Measurements from ENCODE around the gene ZSCAN22.

ZSCAN22 gene

DNA sequence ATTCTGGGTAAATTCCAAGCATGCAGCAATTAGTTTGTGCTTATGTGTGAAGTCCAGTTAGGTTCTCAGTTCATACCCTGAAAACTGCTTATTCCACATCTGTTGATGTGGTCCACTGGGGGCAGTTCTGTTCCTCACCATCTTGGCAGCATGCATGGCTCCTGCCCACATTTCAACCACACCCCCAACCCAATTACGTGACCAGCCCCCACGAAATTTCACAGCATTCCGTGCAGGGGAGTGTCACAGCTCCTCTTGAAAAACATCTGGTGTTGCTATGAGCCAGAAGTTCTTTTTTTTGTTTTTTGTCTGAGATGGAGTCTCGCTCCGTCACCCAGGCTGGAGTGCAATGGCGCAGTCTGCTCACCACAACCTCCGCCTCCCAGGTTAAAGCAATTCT, 30.7 kb upstream of the ZSCAN22 start:
- Histone ChIP-seq H2AFZ (ENCODE audit: low read length) (no peak overlapping the region), H3K79me2 (ENCODE audit: insufficient read depth, low read length) (peaks cover 19% of the 10 kb centered on the region; the same call in 1 of the 2 replicates), H3K9me3 (ENCODE audit: insufficient read depth, low read depth, low read length) (peaks cover 7% of the 10 kb centered on the region; the same call in 1 of the 2 replicates), H3F3A (ENCODE audit: low read depth) (no peaks in the 10 kb centered on the region), H3K4me3 (ENCODE audit: low read length, poor library complexity, severe bottlenecking) (no peak overlapping the region), H4K20me1 (ENCODE audit: insufficient read depth, low read length, poor library complexity, severe bottlenecking) (no peaks in the 10 kb centered on the region), H3K4me2 (ENCODE audit: low read depth, low read length, poor library complexity, severe bottlenecking) (no peak overlapping the region), H3K36me3 (ENCODE audit: insufficient read depth, low read length) (peaks cover 76% of the 10 kb centered on the region; the same call in 1 of the 2 replicates), H3K4me1 (ENCODE audit: insufficient read depth, low read length, poor library complexity, severe bottlenecking) (no peaks in the 10 kb centered on the region), H3K27me3 (ENCODE audit: insufficient read depth, low read length, poor library complexity, severe bottlenecking) (no peaks in the 10 kb centered on the region), H3K9me2 (replicated peaks; ENCODE audit: low read depth, low read length) (no peaks in the 10 kb centered on the region), H3K9ac (ENCODE audit: low read depth, low read length, poor library complexity, severe bottlenecking) (no peak overlapping the region)
- no peak for TF ChIP-seq EZH2phosphoT487 (IDR thresholded peaks at IDR 0.05; ENCODE audit: borderline replicate concordance)
- TF ChIP-seq, protein P1, sequence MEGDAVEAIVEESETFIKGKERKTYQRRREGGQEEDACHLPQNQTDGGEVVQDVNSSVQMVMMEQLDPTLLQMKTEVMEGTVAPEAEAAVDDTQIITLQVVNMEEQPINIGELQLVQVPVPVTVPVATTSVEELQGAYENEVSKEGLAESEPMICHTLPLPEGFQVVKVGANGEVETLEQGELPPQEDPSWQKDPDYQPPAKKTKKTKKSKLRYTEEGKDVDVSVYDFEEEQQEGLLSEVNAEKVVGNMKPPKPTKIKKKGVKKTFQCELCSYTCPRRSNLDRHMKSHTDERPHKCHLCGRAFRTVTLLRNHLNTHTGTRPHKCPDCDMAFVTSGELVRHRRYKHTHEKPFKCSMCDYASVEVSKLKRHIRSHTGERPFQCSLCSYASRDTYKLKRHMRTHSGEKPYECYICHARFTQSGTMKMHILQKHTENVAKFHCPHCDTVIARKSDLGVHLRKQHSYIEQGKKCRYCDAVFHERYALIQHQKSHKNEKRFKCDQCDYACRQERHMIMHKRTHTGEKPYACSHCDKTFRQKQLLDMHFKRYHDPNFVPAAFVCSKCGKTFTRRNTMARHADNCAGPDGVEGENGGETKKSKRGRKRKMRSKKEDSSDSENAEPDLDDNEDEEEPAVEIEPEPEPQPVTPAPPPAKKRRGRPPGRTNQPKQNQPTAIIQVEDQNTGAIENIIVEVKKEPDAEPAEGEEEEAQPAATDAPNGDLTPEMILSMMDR (conservative IDR thresholded peaks at IDR 0.05; ENCODE audit: low read length), result no peak

DNA sequence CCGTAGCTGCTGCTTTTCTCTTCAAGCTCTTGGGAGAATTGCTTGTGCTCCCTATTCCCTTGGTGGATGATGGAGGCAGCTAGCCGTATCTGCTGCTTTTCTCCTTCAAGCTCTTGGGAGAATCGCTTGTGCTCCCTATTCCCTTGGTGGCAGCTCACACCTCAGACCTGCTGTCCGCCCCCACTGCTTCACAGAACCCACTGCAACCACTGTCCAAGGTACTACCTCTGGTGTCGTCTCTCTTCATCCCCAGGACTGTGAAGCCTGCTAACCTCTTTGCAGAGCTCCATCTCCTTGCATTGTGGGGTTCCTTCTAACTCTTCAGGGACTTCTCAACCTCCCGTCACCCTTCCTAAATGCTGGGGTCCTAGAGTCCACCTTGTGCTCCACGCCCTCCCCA, 26.2 kb upstream of the ZSCAN22 start:
- H3K36me3 ChIP-seq (ENCODE audit: insufficient read depth, low read length), result peaks cover 35% of the 10 kb centered on the region; the same call in 1 of the 2 replicates
- no peaks in the 10 kb centered on the region for H4K20me1 ChIP-seq (ENCODE audit: insufficient read depth, low read length, poor library complexity, severe bottlenecking)
- no peak overlapping the region for H2AFZ ChIP-seq (ENCODE audit: low read length)
- no peak overlapping the region for H3K4me2 ChIP-seq (ENCODE audit: low read depth, low read length, poor library complexity, severe bottlenecking)
- H3K4me1 ChIP-seq (ENCODE audit: insufficient read depth, low read length, poor library complexity, severe bottlenecking), result peaks cover 4% of the 10 kb centered on the region
- no peaks in the 10 kb centered on the region for H3K9me2 ChIP-seq (replicated peaks; ENCODE audit: low read depth, low read length)
- H3K9ac ChIP-seq (ENCODE audit: low read depth, low read length, poor library complexity, severe bottlenecking), result no peak overlapping the region
- H3K27me3 ChIP-seq (ENCODE audit: insufficient read depth, low read length, poor library complexity, severe bottlenecking), result no peaks in the 10 kb centered on the region
- H3K9me3 ChIP-seq (ENCODE audit: insufficient read depth, low read depth, low read length), result no peaks in the 10 kb centered on the region
- no peaks in the 10 kb centered on the region for H3F3A ChIP-seq (ENCODE audit: low read depth)
- no peak for TF ChIP-seq EZH2phosphoT487 (IDR thresholded peaks at IDR 0.05; ENCODE audit: borderline replicate concordance)
- TF ChIP-seq, protein P1 (conservative IDR thresholded peaks at IDR 0.05; ENCODE audit: low read length), result no peak
- H3K79me2 ChIP-seq (ENCODE audit: insufficient read depth, low read length), result peaks cover 16% of the 10 kb centered on the region
- H3K4me3 ChIP-seq (ENCODE audit: low read length, poor library complexity, severe bottlenecking), result no peak overlapping the region

DNA sequence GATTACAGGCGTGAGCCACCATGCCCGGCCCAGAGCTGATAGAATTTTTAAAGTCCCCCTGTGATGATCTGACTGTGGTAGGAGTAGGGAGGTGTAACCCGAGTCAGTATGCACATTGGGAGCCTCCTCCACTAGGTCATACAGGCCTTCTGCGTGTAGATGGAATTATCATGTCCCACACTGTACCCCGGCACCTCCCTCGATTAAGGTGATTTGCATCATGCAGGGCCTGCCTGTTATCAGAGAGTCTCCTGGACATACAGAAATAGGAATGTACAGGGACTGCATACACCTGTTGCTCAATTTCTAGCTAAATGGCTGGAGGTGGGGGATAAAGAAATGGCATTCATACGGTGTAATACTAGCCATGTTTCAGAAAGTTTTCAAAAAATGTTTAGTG, 22.5 kb upstream of the ZSCAN22 start:
- Histone ChIP-seq H3K36me3 (ENCODE audit: insufficient read depth, low read length) (peaks cover 28% of the 10 kb centered on the region; the same call in 1 of the 2 replicates), H3K27me3 (ENCODE audit: insufficient read depth, low read length, poor library complexity, severe bottlenecking) (no peaks in the 10 kb centered on the region), H3K9me3 (ENCODE audit: insufficient read depth, low read depth, low read length) (no peaks in the 10 kb centered on the region), H3F3A (ENCODE audit: low read depth) (no peaks in the 10 kb centered on the region), H4K20me1 (ENCODE audit: insufficient read depth, low read length, poor library complexity, severe bottlenecking) (peaks cover 16% of the 10 kb centered on the region), H3K4me1 (ENCODE audit: insufficient read depth, low read length, poor library complexity, severe bottlenecking) (peaks cover 35% of the 10 kb centered on the region), H3K4me3 (ENCODE audit: low read length, poor library complexity, severe bottlenecking) (no peak overlapping the region), H2AFZ (ENCODE audit: low read length) (no peak overlapping the region), H3K9ac (ENCODE audit: low read depth, low read length, poor library complexity, severe bottlenecking) (peak overlapping the region; percentile 89), H3K4me2 (ENCODE audit: low read depth, low read length, poor library complexity, severe bottlenecking) (peak overlapping the region; percentile 96), H3K79me2 (ENCODE audit: insufficient read depth, low read length) (peaks cover 49% of the 10 kb centered on the region), H3K9me2 (replicated peaks; ENCODE audit: low read depth, low read length) (no peaks in the 10 kb centered on the region)
- TF ChIP-seq, protein P1 (conservative IDR thresholded peaks at IDR 0.05; ENCODE audit: low read length), result no peak
- no peak for TF ChIP-seq EZH2phosphoT487 (IDR thresholded peaks at IDR 0.05; ENCODE audit: borderline replicate concordance)

Measured in Loucy (cell line).